Endothelial cell of umbilical vein (primary cell): Measurements from ENCODE around the gene CNFN.

Experiments
- EZH2 ChIP-seq: IDR thresholded peaks from 2 replicates; pipeline ENCODE4 v1.6.1; 2012; ENCODE audit warnings: borderline replicate concordance, low read depth, mild to moderate bottlenecking, moderate library complexity, low read length, inconsistent platforms; ENCODE audit not compliant: severe bottlenecking
- MYC ChIP-seq: IDR thresholded peaks from one replicate; pipeline ENCODE4 v1.6.1; 2011; ENCODE audit warnings: mild to moderate bottlenecking, low read depth, low read length
- POLR2A ChIP-seq: IDR thresholded peaks from 2 replicates; pipeline ENCODE4 v1.6.1; 2012; ENCODE audit warnings: low read depth, mild to moderate bottlenecking, control low read depth, low read length
- POLR2AphosphoS5 ChIP-seq: IDR thresholded peaks from 2 replicates; pipeline ENCODE4 v1.6.1; 2012; ENCODE audit warnings: low read depth, mild to moderate bottlenecking, control low read depth, low read length, moderate library complexity; ENCODE audit not compliant: insufficient read depth
- TF ChIP-seq, protein P1 (sequence below), 2 donors: IDR thresholded peaks; 1 replicate in 1 of 2; 2 replicates in 1 of 2; pipeline ENCODE4 v1.5.1; 2011; ENCODE audit warnings: low read length in 2 of 2, mild to moderate bottlenecking in 2 of 2, moderate library complexity in 2 of 2, control low read depth in 1 of 2, inconsistent platforms in 1 of 2, low read depth in 1 of 2; ENCODE audit not compliant: insufficient read depth in 1 of 2; ENCODE audit errors: extremely low read depth in 1 of 2
- TF ChIP-seq, protein P2 (sequence below): IDR thresholded peaks from 2 replicates; pipeline ENCODE4 v1.6.1; 2011; ENCODE audit not compliant: insufficient read depth, insufficient read length

DNA sequence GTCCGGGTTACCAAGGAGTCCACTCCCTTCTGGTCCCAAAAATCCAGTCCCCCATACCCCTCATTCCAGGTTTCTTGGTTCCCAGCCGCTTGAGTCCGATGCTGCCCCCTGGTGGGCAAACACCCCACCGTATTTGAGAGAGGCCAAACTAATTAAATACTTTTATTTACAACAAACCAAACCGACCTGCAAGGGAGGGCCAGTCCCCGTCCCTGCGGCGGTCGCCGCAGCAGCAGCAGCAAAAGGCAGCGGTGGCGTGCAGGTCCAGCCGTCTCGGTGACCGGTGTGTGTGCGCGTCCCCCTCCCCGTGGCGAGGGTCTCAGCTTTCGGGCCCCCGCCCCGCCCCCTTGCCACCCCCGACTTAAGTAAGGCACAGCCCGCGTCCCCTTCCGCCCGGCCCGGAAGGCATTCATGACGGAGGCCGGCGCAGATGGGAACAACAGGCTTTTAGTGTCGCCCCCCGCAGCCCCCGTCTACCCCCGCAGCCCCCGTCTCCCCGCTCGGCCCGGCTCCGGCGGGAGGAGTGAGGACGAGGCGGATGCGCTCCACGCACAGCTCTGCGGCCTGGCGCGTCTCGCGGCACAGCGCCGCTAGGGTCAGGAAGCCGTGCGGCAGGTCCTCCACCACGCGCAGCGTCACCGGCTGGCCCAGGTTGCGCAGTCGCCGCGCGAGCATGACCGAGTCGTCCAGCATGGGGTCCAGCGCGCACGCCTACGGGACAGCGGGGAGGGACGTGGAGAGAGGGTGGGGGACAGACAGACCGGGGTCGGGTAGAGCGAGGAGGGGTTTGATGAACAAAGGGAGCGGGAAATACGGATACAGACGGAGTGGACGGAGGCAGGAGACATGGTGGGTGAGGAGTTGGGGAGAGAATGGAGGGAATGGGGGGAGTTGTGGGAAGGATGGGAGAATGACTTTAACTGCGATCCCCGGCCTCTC is 11.5 kb upstream of the CNFN start:
- TF ChIP-seq POLR2AphosphoS5 = peak; percentile 49
- TF ChIP-seq MYC = no peak
- TF ChIP-seq, protein P1, sequence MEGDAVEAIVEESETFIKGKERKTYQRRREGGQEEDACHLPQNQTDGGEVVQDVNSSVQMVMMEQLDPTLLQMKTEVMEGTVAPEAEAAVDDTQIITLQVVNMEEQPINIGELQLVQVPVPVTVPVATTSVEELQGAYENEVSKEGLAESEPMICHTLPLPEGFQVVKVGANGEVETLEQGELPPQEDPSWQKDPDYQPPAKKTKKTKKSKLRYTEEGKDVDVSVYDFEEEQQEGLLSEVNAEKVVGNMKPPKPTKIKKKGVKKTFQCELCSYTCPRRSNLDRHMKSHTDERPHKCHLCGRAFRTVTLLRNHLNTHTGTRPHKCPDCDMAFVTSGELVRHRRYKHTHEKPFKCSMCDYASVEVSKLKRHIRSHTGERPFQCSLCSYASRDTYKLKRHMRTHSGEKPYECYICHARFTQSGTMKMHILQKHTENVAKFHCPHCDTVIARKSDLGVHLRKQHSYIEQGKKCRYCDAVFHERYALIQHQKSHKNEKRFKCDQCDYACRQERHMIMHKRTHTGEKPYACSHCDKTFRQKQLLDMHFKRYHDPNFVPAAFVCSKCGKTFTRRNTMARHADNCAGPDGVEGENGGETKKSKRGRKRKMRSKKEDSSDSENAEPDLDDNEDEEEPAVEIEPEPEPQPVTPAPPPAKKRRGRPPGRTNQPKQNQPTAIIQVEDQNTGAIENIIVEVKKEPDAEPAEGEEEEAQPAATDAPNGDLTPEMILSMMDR (IDR thresholded peaks at IDR 0.05; ENCODE audit: extremely low read depth in 1 of 2, insufficient read depth in 1 of 2, low read depth in 1 of 2, low read length in 2 of 2) = peak; percentile 79 to 84
- TF ChIP-seq, protein P2, sequence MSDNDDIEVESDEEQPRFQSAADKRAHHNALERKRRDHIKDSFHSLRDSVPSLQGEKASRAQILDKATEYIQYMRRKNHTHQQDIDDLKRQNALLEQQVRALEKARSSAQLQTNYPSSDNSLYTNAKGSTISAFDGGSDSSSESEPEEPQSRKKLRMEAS = peak; percentile 13
- no peak for TF ChIP-seq EZH2
- no peak for TF ChIP-seq POLR2A
